Right forelimb (tissue), 1 donor: Measurements from ENCODE around the gene GAREM1.

Source experiments
- DNase-seq: peaks from one replicate; pipeline ENCODE4 v3.0.0-alpha.2; 2018

Gene GAREM1

GRCh38 chr18:32455361-32455760, 15.3 kb downstream of the GAREM1 start:
- DNase-seq, result no peak

- no peak for DNase-seq
Observed at GRCh38 chr18:32454593-32454992, 16.1 kb downstream of the GAREM1 start.

GRCh38 chr18:32450874-32451273, 19.8 kb downstream of the GAREM1 start:
- no peak for DNase-seq

- no peak for DNase-seq
Observed at GRCh38 chr18:32450026-32450691, 20.5 kb downstream of the GAREM1 start.

GRCh38 chr18:32446780-32447179, 23.9 kb downstream of the GAREM1 start:
- DNase-seq, result no peak

GRCh38 chr18:32445846-32446245, 24.8 kb downstream of the GAREM1 start:
- no peak for DNase-seq

- no peak for DNase-seq
Observed at GRCh38 chr18:32443706-32444215, 26.9 kb downstream of the GAREM1 start.

- no peak for DNase-seq
Observed at GRCh38 chr18:32443033-32443705, 27.5 kb downstream of the GAREM1 start.

- no peak for DNase-seq
Observed at GRCh38 chr18:32442575-32442974, 28.1 kb downstream of the GAREM1 start.

- no peak for DNase-seq
Observed at GRCh38 chr18:32441533-32441932, 29.1 kb downstream of the GAREM1 start.

GRCh38 chr18:32440518-32440917, 30.2 kb downstream of the GAREM1 start:
- no peak for DNase-seq

GRCh38 chr18:32439802-32440201, 30.9 kb downstream of the GAREM1 start:
- DNase-seq, result no peak

- no peak for DNase-seq
Observed at GRCh38 chr18:32439241-32439640, 31.4 kb downstream of the GAREM1 start.

GRCh38 chr18:32438173-32438572, 32.5 kb downstream of the GAREM1 start:
- no peak for DNase-seq

GRCh38 chr18:32437100-32437834, 33.4 kb downstream of the GAREM1 start:
- no peak for DNase-seq

GRCh38 chr18:32435631-32436500, 34.8 kb downstream of the GAREM1 start:
- DNase-seq, result no peak

- no peak for DNase-seq
Observed at GRCh38 chr18:32431753-32432152, 38.9 kb downstream of the GAREM1 start.

GRCh38 chr18:32429402-32429801, 41.3 kb downstream of the GAREM1 start:
- no peak for DNase-seq

GRCh38 chr18:32427084-32427900, 43.4 kb downstream of the GAREM1 start:
- no peak for DNase-seq

- DNase-seq, result no peak
Observed at GRCh38 chr18:32425466-32425865, 45.2 kb downstream of the GAREM1 start.

GRCh38 chr18:32424696-32425095, 46.0 kb downstream of the GAREM1 start:
- DNase-seq, result no peak
